HepG2 (cell line): ENCODE data around the gene KATNAL1. TPM values are rescaled to one million over a fixed set of nuclear protein-coding genes. Genes with fewer than 3 reads are reported as not detected.
"Not testable (repeated sequence)": the region's sequence is repeated elsewhere in the genome, so short reads cannot be mapped to it uniquely, and the experiment has no call there.

Source experiments
- ATAC-seq: fragments of 200-7000 bp; cut with Tn5 transposase; 3 replicates; pipeline ENCODE4 v1.9.1; 2020; ENCODE audit warnings: mild to moderate bottlenecking, moderate library complexity
- BruUV-seq: library from RNA; stranded (reverse); fragments of 400-500 nt; replicated peaks from 2 replicates; lab custom pipeline; 2021; lab: Mats Ljungman, UMichigan
- CTCF ChIA-PET: fragments of 300-600 bp; formaldehyde crosslinking; extraction: SDS; loops from one replicate; lab custom pipeline; 2021; ENCODE audit warnings: low total read pairs, inconsistent platforms, low intra/inter-chr PET ratio; lab: Yijun Ruan, JAX
- POLR2A ChIA-PET: fragments of 350-600 bp; sonication (Branson Sonifier 250); formaldehyde crosslinking; loops from one replicate; lab custom pipeline; 2020; ENCODE audit warnings: antibody characterized with exemption, inconsistent platforms; lab: Yijun Ruan, JAX
- DNase-seq: peaks from one replicate; pipeline ENCODE4 v3.0.0-alpha.2; 2015; ENCODE audit warnings: low spot score
- FAIRE-seq: peaks from 3 replicates; lab custom pipeline; 2011; peaks lifted over from hg19 to GRCh38; lab: Jason Lieb, UNC
- H2AFZ ChIP-seq: one replicate; pipeline ENCODE4 v1.6.1; 2011; ENCODE audit warnings: low read length, inconsistent platforms
- H3K27ac ChIP-seq: fragments of 300-600 bp; 3 replicates; pipeline ENCODE4 v1.8.0; 2011; ENCODE audit warnings: mixed run types, mild to moderate bottlenecking, mixed read lengths, low read length, inconsistent platforms; ENCODE audit not compliant: insufficient read depth; ENCODE audit errors: extremely low read length
- H3K27me3 ChIP-seq, 2 experiments: fragments of 200-600 bp in 1 of 2; 2 replicates in 1 of 2; 3 replicates in 1 of 2; pipeline versions ENCODE4 v1.6.0 to v1.8.0; 2011; ENCODE audit warnings: low read length in 2 of 2, mild to moderate bottlenecking in 2 of 2, moderate library complexity in 2 of 2, inconsistent platforms in 1 of 2; ENCODE audit not compliant: insufficient read depth in 2 of 2, control insufficient read depth in 1 of 2
- H3K36me3 ChIP-seq, 2 experiments: fragments of 200-600 bp in 1 of 2; replicated peaks in 1 of 2; 2 replicates in 1 of 2; 3 replicates in 1 of 2; pipeline versions ENCODE4 v1.5.1 to v1.8.0; 2011; ENCODE audit warnings: low read length in 2 of 2, inconsistent platforms in 1 of 2; ENCODE audit not compliant: insufficient read depth in 2 of 2, control insufficient read depth in 1 of 2
- H3K4me1 ChIP-seq: 2 replicates; pipeline ENCODE4 v1.5.1; 2012; ENCODE audit warnings: low read length, inconsistent platforms; ENCODE audit not compliant: insufficient read depth
- H3K4me2 ChIP-seq: 2 replicates; pipeline ENCODE4 v1.6.0; 2011; ENCODE audit warnings: low read depth, low read length, inconsistent platforms
- H3K4me3 ChIP-seq, 3 experiments: fragments of 200-600 bp in 1 of 3; sonication (generic), shearing (Covaris generic) in 1 of 3; replicated peaks in 1 of 3; 2 replicates each; pipeline ENCODE4 v1.5.1; 2011 to 2016; ENCODE audit warnings: low read length in 3 of 3, inconsistent platforms in 2 of 3, low read depth in 2 of 3, mild to moderate bottlenecking in 2 of 3, control low read depth in 1 of 3, mixed read lengths in 1 of 3; ENCODE audit not compliant: insufficient read depth in 1 of 3
- H3K79me2 ChIP-seq: one replicate; pipeline ENCODE4 v1.6.1; 2011; ENCODE audit warnings: low read length, inconsistent platforms; ENCODE audit not compliant: insufficient read depth
- H3K9ac ChIP-seq: 2 replicates; pipeline ENCODE4 v1.6.0; 2011; ENCODE audit warnings: mild to moderate bottlenecking, low read depth, low read length, inconsistent platforms; ENCODE audit not compliant: insufficient read depth
- H3K9me3 ChIP-seq: 2 replicates; pipeline ENCODE4 v1.5.1; 2012; ENCODE audit warnings: mild to moderate bottlenecking, low read length
- H4K20me1 ChIP-seq: 2 replicates; pipeline ENCODE4 v1.6.0; 2011; ENCODE audit warnings: inconsistent platforms, mild to moderate bottlenecking, low read length, moderate library complexity; ENCODE audit not compliant: insufficient read depth
- SYNCRIP ChIP-seq: fragments of 200-400 bp; formaldehyde crosslinking; IDR thresholded peaks from 2 replicates; pipeline ENCODE4 v1.6.1; 2018; ENCODE audit warnings: mild to moderate bottlenecking, low read depth, low read length; ENCODE audit not compliant: insufficient read depth
- ZC3H4 ChIP-seq: sonication (generic); formaldehyde crosslinking; IDR thresholded peaks from 2 replicates; pipeline ENCODE4 v1.4.0; 2020; ENCODE audit warnings: missing genetic modification reagents, borderline replicate concordance
- ZFX ChIP-seq: sonication (generic); formaldehyde crosslinking; IDR thresholded peaks from 2 replicates; pipeline ENCODE4 v1.4.0; 2020; ENCODE audit warnings: mild to moderate bottlenecking, low read depth, missing genetic modification reagents, moderate library complexity
- ZKSCAN8 ChIP-seq: IDR thresholded peaks from 2 replicates; pipeline ENCODE4 v1.6.1; 2016; ENCODE audit warnings: borderline replicate concordance, missing genetic modification reagents, missing compliant biosample characterization
- ZNF441 ChIP-seq: sonication (generic); formaldehyde crosslinking; IDR thresholded peaks from 2 replicates; pipeline ENCODE4 v1.7.0; 2021; ENCODE audit warnings: missing genetic modification reagents, borderline replicate concordance
- ZNF460 ChIP-seq: sonication (generic); formaldehyde crosslinking; IDR thresholded peaks from 2 replicates; pipeline ENCODE4 v1.5.1; 2020; ENCODE audit warnings: missing genetic modification reagents, mild to moderate bottlenecking, borderline replicate concordance
- ZNF552 ChIP-seq: sonication (generic); formaldehyde crosslinking; IDR thresholded peaks from 2 replicates; pipeline ENCODE4 v1.9.0; 2022; ENCODE audit warnings: missing genetic modification reagents, mild to moderate bottlenecking, borderline replicate concordance
- WGBS: methylation state at CpG from one replicate; pipeline ENCODE4 v1.1.6; 2017; ENCODE audit warnings: low lambda C conversion rate; 5-methylcytosine and 5-hydroxymethylcytosine counted together
- in situ Hi-C: cut with HindIII; loops from 2 replicates; pipeline ENCODE4 v1.10.0; 2017; ENCODE audit warnings: low pct_unique_long_range_greater_than_20kb; ENCODE audit not compliant: extremely low pct_ligation_motif_present
- intact Hi-C: fragments of 100-400 bp; cut with micrococcal nuclease; formaldehyde crosslinking; loops from one replicate; pipeline ENCODE4 v1.10.0; 2022; ENCODE audit not compliant: unreplicated experiment
- polyA plus RNA-seq, 8 experiments: library from polyadenylated mRNA; depleted of rRNA in 3 of 8; stranded (reverse) in 7 of 8; unstranded in 1 of 8; fragments of >200 nt; fragmentation: Illumina TruSeq in 4 of 8; extraction: Trizol in 4 of 8; gene quantifications; 2 replicates each; pipeline versions ENCODE4 v1.2.1 to v1.2.3, GENCODE V29; 2011 to 2016; ENCODE audit warnings: low read depth in 4 of 8, missing spikeins in 1 of 8, mixed read lengths in 1 of 8; ENCODE audit not compliant: insufficient read depth in 1 of 8
- total RNA-seq, 5 experiments: library from RNA; depleted of rRNA; stranded (reverse); fragments of >200 nt; fragmentation: Illumina TruSeq; extraction: Trizol; gene quantifications; 2 replicates each; pipeline ENCODE4 v1.2.3, GENCODE V29; 2016; ENCODE audit warnings: low read depth in 1 of 5
- TF ChIP-seq, protein P1 (sequence below): sonication (generic); formaldehyde crosslinking; IDR thresholded peaks from 2 replicates; pipeline ENCODE4 v1.5.1; 2020; ENCODE audit warnings: missing genetic modification reagents, mild to moderate bottlenecking, borderline replicate concordance
- TF ChIP-seq, protein P2 (sequence below): IDR thresholded peaks from 2 replicates; pipeline ENCODE4 v1.6.1; 2016; ENCODE audit warnings: missing biosample characterization, missing genetic modification reagents, low read depth
- TF ChIP-seq, protein P3 (sequence below): sonication (generic); formaldehyde crosslinking; IDR thresholded peaks from 2 replicates; pipeline ENCODE4 v1.4.0; 2020; ENCODE audit warnings: missing genetic modification reagents, borderline replicate concordance
- TF ChIP-seq, protein P4 (sequence below): sonication (generic); formaldehyde crosslinking; conservative IDR thresholded peaks from 2 replicates; pipeline ENCODE4 v1.4.0; 2020; ENCODE audit warnings: missing genetic modification reagents

KATNAL1 gene
- total and polyA plus RNA-seq, 2 of the 13 experiments (the other 11 are each of a cell fraction or from before 2014, with no cell fraction given): 3.2 to 11.8 TPM

DNA sequence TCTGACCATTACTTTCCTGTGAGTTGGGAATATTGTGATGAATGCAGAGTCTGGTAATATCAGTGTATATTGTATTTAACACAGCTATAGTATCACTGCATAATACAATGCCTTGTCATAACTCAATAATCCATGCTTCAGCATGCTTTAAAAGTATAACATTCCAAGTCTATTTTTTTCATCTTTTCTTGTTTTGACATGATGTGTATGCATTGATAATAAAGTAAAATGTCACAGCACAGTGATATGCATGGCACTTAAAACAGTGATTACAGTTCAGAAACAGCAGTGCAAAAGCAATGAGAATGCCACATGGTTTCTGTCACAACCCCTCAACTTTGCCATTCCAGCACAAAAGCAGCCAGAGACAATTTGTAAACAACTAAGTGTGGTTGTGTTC is 17.8 kb downstream of the KATNAL1 start (continued):
- TF ChIP-seq ZNF460 (CRISPR knock-in tag): no peak
- TF ChIP-seq ZNF552: no peak
- no peak for TF ChIP-seq ZFX (CRISPR knock-in tag)

DNA sequence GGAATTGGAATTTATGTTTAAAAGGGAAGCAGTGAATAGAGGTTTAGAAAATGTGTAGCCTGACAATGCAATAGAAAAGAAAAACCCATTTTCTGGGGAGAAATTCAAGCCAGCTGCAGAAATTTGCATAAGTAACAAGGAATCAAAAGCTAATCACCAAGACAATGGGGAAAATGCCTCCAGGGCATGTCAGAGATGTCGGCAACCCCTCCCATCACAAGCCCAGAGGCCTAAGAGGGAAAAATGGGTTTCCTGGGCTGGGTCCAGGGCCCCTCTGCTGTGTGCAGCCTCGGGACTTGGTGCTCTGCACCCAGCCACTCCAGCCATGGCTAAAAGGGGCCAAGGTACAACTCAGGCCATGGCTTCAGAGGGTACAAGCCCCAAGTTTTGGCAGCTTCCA is 21.3 kb downstream of the KATNAL1 start:
- H2AFZ ChIP-seq, H3K4me3 ChIP-seq, H3K9me3 ChIP-seq, intact Hi-C loops, H3K27me3 ChIP-seq, BruUV-seq, H3K27ac ChIP-seq, FAIRE-seq, H4K20me1 ChIP-seq, in situ Hi-C loops, DNase-seq, H3K36me3 ChIP-seq, H3K4me2 ChIP-seq, ATAC-seq, H3K79me2 ChIP-seq, CTCF ChIA-PET, POLR2A ChIA-PET, H3K9ac ChIP-seq: not testable (repeated sequence)
- 94% methylated on average over 2 of the region's 2 CpGs for WGBS
- peaks cover 11% of the 10 kb centered on the region; the same call in 1 of the 2 replicates for H3K4me1 ChIP-seq

DNA sequence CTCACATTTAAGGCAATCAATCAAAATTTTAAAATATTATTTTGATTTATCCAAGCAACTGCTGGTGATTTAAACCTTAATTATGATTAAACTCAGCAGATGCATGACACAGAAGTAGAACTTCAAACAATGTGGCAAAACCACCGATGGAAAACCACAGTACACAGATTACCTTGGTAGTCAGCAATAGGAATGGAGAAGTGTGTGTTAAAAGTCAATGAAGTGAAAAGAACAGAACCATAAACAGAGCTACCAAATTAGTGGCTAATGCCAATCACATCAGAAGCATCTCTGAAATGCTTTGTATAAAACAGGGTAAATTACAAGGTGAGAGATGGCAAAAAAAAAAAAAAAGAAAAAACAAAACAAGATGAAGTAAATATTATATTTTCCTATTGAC is 31.2 kb downstream of the KATNAL1 start:
- ChIA-PET POLR2A (no interaction called here), CTCF (no interaction called here)
- no peaks in the 10 kb centered on the region for H3K4me1 ChIP-seq
- BruUV-seq: no TSS peak
- no peaks in the 10 kb centered on the region for H4K20me1 ChIP-seq
- intact Hi-C loops (no loop called here), in situ Hi-C loops (no loop called here)
- 100% methylated on average over 1 of the region's 1 CpG for WGBS
- H2AFZ ChIP-seq: no peak overlapping the region
- no peak overlapping the region for H3K9ac ChIP-seq
- no peak for ATAC-seq
- peaks cover 0 to 7% of the 10 kb centered on the region in 2 experiments; a peak in 1 of 5 replicates for H3K36me3 ChIP-seq
- no peaks in the 10 kb centered on the region for H3K79me2 ChIP-seq
- H3K4me2 ChIP-seq: no peak overlapping the region
- no peak overlapping the region for H3K4me3 ChIP-seq
- no peaks in the 10 kb centered on the region for H3K27me3 ChIP-seq
- H3K27ac ChIP-seq: no peak overlapping the region
- DNase-seq: no peak
- no peaks in the 10 kb centered on the region for H3K9me3 ChIP-seq
- FAIRE-seq: no peak
- TF ChIP-seq SYNCRIP (no peak), ZKSCAN8 (CRISPR knock-in tag) (no peak), ZNF441 (CRISPR knock-in tag) (no peak), ZC3H4 (no peak)
- TF ChIP-seq, protein P1, sequence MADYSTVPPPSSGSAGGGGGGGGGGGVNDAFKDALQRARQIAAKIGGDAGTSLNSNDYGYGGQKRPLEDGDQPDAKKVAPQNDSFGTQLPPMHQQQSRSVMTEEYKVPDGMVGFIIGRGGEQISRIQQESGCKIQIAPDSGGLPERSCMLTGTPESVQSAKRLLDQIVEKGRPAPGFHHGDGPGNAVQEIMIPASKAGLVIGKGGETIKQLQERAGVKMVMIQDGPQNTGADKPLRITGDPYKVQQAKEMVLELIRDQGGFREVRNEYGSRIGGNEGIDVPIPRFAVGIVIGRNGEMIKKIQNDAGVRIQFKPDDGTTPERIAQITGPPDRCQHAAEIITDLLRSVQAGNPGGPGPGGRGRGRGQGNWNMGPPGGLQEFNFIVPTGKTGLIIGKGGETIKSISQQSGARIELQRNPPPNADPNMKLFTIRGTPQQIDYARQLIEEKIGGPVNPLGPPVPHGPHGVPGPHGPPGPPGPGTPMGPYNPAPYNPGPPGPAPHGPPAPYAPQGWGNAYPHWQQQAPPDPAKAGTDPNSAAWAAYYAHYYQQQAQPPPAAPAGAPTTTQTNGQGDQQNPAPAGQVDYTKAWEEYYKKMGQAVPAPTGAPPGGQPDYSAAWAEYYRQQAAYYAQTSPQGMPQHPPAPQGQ (CRISPR knock-in tag): no peak
- TF ChIP-seq, protein P2, sequence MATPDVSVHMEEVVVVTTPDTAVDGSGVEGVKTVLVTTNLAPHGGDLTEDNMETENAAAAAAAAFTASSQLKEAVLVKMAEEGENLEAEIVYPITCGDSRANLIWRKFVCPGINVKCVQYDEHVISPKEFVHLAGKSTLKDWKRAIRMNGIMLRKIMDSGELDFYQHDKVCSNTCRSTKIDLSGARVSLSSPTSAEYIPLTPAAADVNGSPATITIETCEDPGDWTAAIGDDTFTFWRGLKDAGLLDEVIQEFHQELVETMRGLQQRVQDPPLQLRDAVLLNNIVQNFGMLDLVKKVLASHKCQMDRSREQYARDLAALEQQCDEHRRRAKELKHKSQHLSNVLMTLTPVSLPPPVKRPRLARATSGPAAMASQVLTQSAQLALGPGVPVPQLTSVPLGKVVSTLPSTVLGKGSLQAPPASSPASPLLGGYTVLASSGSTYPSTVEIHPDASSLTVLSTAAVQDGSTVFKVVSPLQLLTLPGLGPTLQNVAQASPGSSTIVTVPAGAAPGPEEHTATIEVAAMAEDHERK: no peak
- TF ChIP-seq, protein P3, sequence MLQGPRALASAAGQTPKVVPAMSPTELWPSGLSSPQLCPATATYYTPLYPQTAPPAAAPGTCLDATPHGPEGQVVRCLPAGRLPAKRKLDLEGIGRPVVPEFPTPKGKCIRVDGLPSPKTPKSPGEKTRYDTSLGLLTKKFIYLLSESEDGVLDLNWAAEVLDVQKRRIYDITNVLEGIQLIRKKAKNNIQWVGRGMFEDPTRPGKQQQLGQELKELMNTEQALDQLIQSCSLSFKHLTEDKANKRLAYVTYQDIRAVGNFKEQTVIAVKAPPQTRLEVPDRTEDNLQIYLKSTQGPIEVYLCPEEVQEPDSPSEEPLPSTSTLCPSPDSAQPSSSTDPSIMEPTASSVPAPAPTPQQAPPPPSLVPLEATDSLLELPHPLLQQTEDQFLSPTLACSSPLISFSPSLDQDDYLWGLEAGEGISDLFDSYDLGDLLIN (CRISPR knock-in tag): no peak
- TF ChIP-seq, protein P4, sequence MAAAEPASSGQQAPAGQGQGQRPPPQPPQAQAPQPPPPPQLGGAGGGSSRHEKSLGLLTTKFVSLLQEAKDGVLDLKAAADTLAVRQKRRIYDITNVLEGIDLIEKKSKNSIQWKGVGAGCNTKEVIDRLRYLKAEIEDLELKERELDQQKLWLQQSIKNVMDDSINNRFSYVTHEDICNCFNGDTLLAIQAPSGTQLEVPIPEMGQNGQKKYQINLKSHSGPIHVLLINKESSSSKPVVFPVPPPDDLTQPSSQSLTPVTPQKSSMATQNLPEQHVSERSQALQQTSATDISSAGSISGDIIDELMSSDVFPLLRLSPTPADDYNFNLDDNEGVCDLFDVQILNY (CRISPR knock-in tag): no peak
